K562 (cell line): ENCODE measurements around the gene SYVN1. TPM values are rescaled to one million over a fixed set of nuclear protein-coding genes. Genes with fewer than 3 reads are reported as not detected.

ENCODE experiments used
- ATAC-seq: fragments of 200-7000 bp; cut with Tn5 transposase; 3 replicates; pipeline ENCODE4 v1.9.1; 2020; ENCODE audit warnings: moderate library complexity
- BruUV-seq: library from RNA; stranded (reverse); fragments of 400-500 nt; replicated peaks from 2 replicates; lab custom pipeline; 2021; lab: Mats Ljungman, UMichigan
- CTCF ChIA-PET: fragments of 300-600 bp; formaldehyde crosslinking; extraction: SDS; loops from one replicate; lab custom pipeline; 2021; ENCODE audit warnings: low intra/inter-chr PET ratio; lab: Yijun Ruan, JAX
- POLR2A ChIA-PET: fragments of 300-600, 350-650 bp; sonication (Branson Sonifier 250); formaldehyde crosslinking; extraction: SDS; loops from one replicate; lab custom pipeline; 2021; ENCODE audit warnings: antibody characterized with exemption, inconsistent platforms; lab: Yijun Ruan, JAX
- DNase-seq, 4 experiments: peaks; one replicate each; pipeline versions ENCODE4 v3.0.0 to v3.0.0-alpha.2; 2011 to 2018; ENCODE audit warnings: low spot score in 3 of 4, mixed read lengths in 3 of 4; ENCODE audit errors: extremely low read depth in 1 of 4
- FAIRE-seq: peaks from 2 replicates; lab custom pipeline; 2011; peaks lifted over from hg19 to GRCh38; lab: Jason Lieb, UNC
- H2AFZ ChIP-seq: 2 replicates; pipeline ENCODE4 v1.6.0; 2011; ENCODE audit warnings: low read depth, low read length, control low read depth, inconsistent platforms
- H3K27ac ChIP-seq: fragments of 200-600 bp; 3 replicates; pipeline ENCODE4 v1.8.0; 2011; ENCODE audit warnings: low read depth, mild to moderate bottlenecking, control low read depth, inconsistent platforms, low read length, moderate library complexity, mixed read lengths; ENCODE audit errors: extremely low read depth
- H3K27me3 ChIP-seq, 2 experiments: fragments of 300-600 bp in 1 of 2; 2 replicates in 1 of 2; 3 replicates in 1 of 2; pipeline versions ENCODE4 v1.6.0 to v1.8.0; 2011; ENCODE audit warnings: inconsistent platforms in 2 of 2, low read length in 2 of 2, mild to moderate bottlenecking in 1 of 2, mixed read lengths in 1 of 2, moderate library complexity in 1 of 2; ENCODE audit not compliant: control insufficient read depth in 2 of 2, insufficient read depth in 2 of 2
- H3K36me3 ChIP-seq: fragments of 300-600 bp; 3 replicates; pipeline ENCODE4 v1.8.0; 2011; ENCODE audit warnings: mild to moderate bottlenecking, low read length, inconsistent platforms; ENCODE audit not compliant: control insufficient read depth, insufficient read depth
- H3K4me1 ChIP-seq, 2 experiments: fragments of 200-600 bp in 1 of 2; replicated peaks in 1 of 2; 2 replicates in 1 of 2; 3 replicates in 1 of 2; pipeline versions ENCODE4 v1.5.1 to v1.8.0; 2011; ENCODE audit warnings: inconsistent platforms in 2 of 2, low read length in 2 of 2, mild to moderate bottlenecking in 1 of 2, mixed read lengths in 1 of 2, moderate library complexity in 1 of 2; ENCODE audit not compliant: control insufficient read depth in 2 of 2, insufficient read depth in 2 of 2
- H3K4me2 ChIP-seq: 2 replicates; pipeline ENCODE4 v1.6.1; 2011; ENCODE audit warnings: low read length, control low read depth, inconsistent platforms, mixed read lengths; ENCODE audit not compliant: insufficient read depth
- H3K4me3 ChIP-seq: fragments of 200-600 bp; sonication (generic), shearing (Covaris generic); 2 replicates; pipeline ENCODE4 v1.5.1; 2016; ENCODE audit warnings: control low read depth, inconsistent platforms
- H3K79me2 ChIP-seq: fragments of 200-600 bp; 3 replicates; pipeline ENCODE4 v1.8.0; 2011; ENCODE audit warnings: low read length, inconsistent platforms; ENCODE audit not compliant: control insufficient read depth, insufficient read depth
- H3K9ac ChIP-seq, 2 experiments: 2 replicates each; pipeline versions ENCODE4 v1.6.0 to v1.6.1; 2011; ENCODE audit warnings: low read depth in 2 of 2, low read length in 2 of 2, control low read depth in 1 of 2, inconsistent platforms in 1 of 2, mild to moderate bottlenecking in 1 of 2, mixed read lengths in 1 of 2; ENCODE audit not compliant: insufficient read depth in 1 of 2
- H3K9me1 ChIP-seq: one replicate; pipeline ENCODE4 v1.6.0; 2011; ENCODE audit warnings: inconsistent platforms, mild to moderate bottlenecking, low read length, moderate library complexity; ENCODE audit not compliant: control insufficient read depth, insufficient read depth
- H3K9me3 ChIP-seq: replicated peaks from 2 replicates; pipeline ENCODE4 v1.5.1; 2011; ENCODE audit warnings: low read depth, low read length, inconsistent platforms; ENCODE audit not compliant: control insufficient read depth, insufficient read depth
- H4K20me1 ChIP-seq: replicated peaks from 2 replicates; pipeline ENCODE4 v1.6.1; 2011; ENCODE audit warnings: low read length, inconsistent platforms, mixed read lengths; ENCODE audit not compliant: control insufficient read depth, insufficient read depth
- BRF1 ChIP-seq: IDR thresholded peaks from 3 replicates; pipeline ENCODE4 v1.6.1; 2011; ENCODE audit warnings: borderline replicate concordance, mild to moderate bottlenecking; ENCODE audit not compliant: insufficient read length; ENCODE audit errors: extremely low read depth
- CBFB ChIP-seq: sonication (generic); formaldehyde crosslinking; IDR thresholded peaks from 2 replicates; pipeline ENCODE4 v1.4.0; 2020; ENCODE audit warnings: mild to moderate bottlenecking, missing genetic modification reagents
- CEBPG ChIP-seq, 3 experiments: fragments of 200-800 bp in 1 of 3; sonication (Bioruptor generic) in 1 of 3; sonication (generic) in 1 of 3; formaldehyde crosslinking in 1 of 3; IDR thresholded peaks in 2 of 3; conservative IDR thresholded peaks in 1 of 3; 2 replicates each; pipeline versions ENCODE4 v1.6.1 to v1.8.0; 2016 to 2022; ENCODE audit warnings: missing compliant biosample characterization in 2 of 3, missing genetic modification characterization in 2 of 3, mild to moderate bottlenecking in 1 of 3, missing genetic modification reagents in 1 of 3
- CTBP1 ChIP-seq: fragments of 450-650 bp; IDR thresholded peaks from 2 replicates; pipeline ENCODE4 v1.6.1; 2016; ENCODE audit warnings: borderline replicate concordance
- ELF1 ChIP-seq: fragments of 200-800 bp; sonication (Bioruptor generic); IDR thresholded peaks from 2 replicates; pipeline ENCODE4 v1.6.1; 2016; ENCODE audit warnings: missing genetic modification characterization, missing compliant biosample characterization
- HDAC1 ChIP-seq, 2 experiments: fragments of 450-650 bp; IDR thresholded peaks; 2 replicates each; pipeline ENCODE4 v1.6.1; 2016 to 2017; ENCODE audit warnings: inconsistent platforms in 1 of 2, mild to moderate bottlenecking in 1 of 2, moderate library complexity in 1 of 2
- HDAC6 ChIP-seq: IDR thresholded peaks from 2 replicates; pipeline ENCODE4 v1.6.1; 2012; ENCODE audit warnings: low read depth, mild to moderate bottlenecking, control low read depth, inconsistent platforms, low read length, moderate library complexity
- HNRNPUL1 ChIP-seq: fragments of 200-400 bp; formaldehyde crosslinking; IDR thresholded peaks from 2 replicates; pipeline ENCODE4 v1.6.1; 2017; ENCODE audit warnings: low read length
- LCOR ChIP-seq: sonication (generic); formaldehyde crosslinking; IDR thresholded peaks from 2 replicates; pipeline ENCODE4 v1.8.0; 2022; ENCODE audit warnings: mild to moderate bottlenecking, missing genetic modification reagents
- NCOA4 ChIP-seq: fragments of 450-650 bp; IDR thresholded peaks from 2 replicates; pipeline ENCODE4 v1.6.1; 2018; ENCODE audit warnings: mild to moderate bottlenecking; ENCODE audit not compliant: partially characterized antibody
- PTTG1 ChIP-seq: fragments of 450-650 bp; IDR thresholded peaks from 2 replicates; pipeline ENCODE4 v1.6.1; 2016; ENCODE audit warnings: low read depth, mild to moderate bottlenecking, missing genetic modification characterization, missing compliant biosample characterization
- SMAD1 ChIP-seq: fragments of 150-350 bp; IDR thresholded peaks from 2 replicates; pipeline ENCODE4 v1.6.1; 2014; ENCODE audit warnings: low read length, low read depth; ENCODE audit not compliant: partially characterized antibody
- TARDBP ChIP-seq: fragments of 450-650 bp; IDR thresholded peaks from 2 replicates; pipeline ENCODE4 v1.6.1; 2016
- TCF15 ChIP-seq: fragments of 250-450 bp; sonication (Bioruptor Pico); IDR thresholded peaks from 2 replicates; pipeline ENCODE4 v1.8.0; 2022; ENCODE audit warnings: moderate library complexity, mild to moderate bottlenecking, inconsistent platforms
- THRB ChIP-seq: fragments of 450-650 bp; formaldehyde crosslinking; conservative IDR thresholded peaks from 2 replicates; pipeline ENCODE4 v1.4.0; 2022; ENCODE audit warnings: mild to moderate bottlenecking, missing genetic modification characterization
- ZNF282 ChIP-seq: sonication (generic); formaldehyde crosslinking; IDR thresholded peaks from 2 replicates; pipeline ENCODE4 v1.8.1; 2023; ENCODE audit warnings: missing genetic modification reagents
- ZNF316 ChIP-seq: fragments of 450-650 bp; IDR thresholded peaks from 2 replicates; pipeline ENCODE4 v1.6.1; 2016
- ZNF707 ChIP-seq: fragments of 250-450 bp; sonication (Bioruptor Pico); conservative IDR thresholded peaks from 2 replicates; pipeline ENCODE4 v1.8.0; 2022; ENCODE audit warnings: inconsistent platforms, mild to moderate bottlenecking, moderate library complexity
- WGBS: fragments of 100-300 bp; shearing (Covaris generic); methylation state at CpG from one replicate; pipeline ENCODE4 v1.1.6; 2016; ENCODE audit warnings: low coverage, mixed read lengths; ENCODE audit not compliant: insufficient coverage; ENCODE audit errors: missing lambda C conversion rate; 5-methylcytosine and 5-hydroxymethylcytosine counted together
- in situ Hi-C: fragments of 300-500 bp; cut with MboI; formaldehyde crosslinking; loops from 4 replicates; pipeline ENCODE4 v1.15.0; 2018; ENCODE audit warnings: inconsistent platforms, mixed read lengths
- intact Hi-C: fragments of 100-400 bp; cut with micrococcal nuclease; formaldehyde crosslinking; loops from 2 replicates; pipeline ENCODE4 v1.14.2; 2022
- polyA plus RNA-seq, 8 experiments: library from polyadenylated mRNA; depleted of rRNA in 4 of 8; stranded (reverse) in 5 of 8; unstranded in 3 of 8; fragments of >200 nt; fragmentation: Nextera tagmentation in 2 of 8; fragmentation: Illumina TruSeq in 1 of 8; extraction: Ambion mirVana in 2 of 8; extraction: Trizol in 1 of 8; gene quantifications; 2 replicates each; pipeline versions ENCODE4 v1.2.1 to v1.2.3, GENCODE V29; 2011 to 2014; ENCODE audit warnings: inconsistent platforms in 1 of 8, missing spikeins in 1 of 8
- total RNA-seq, 7 experiments: library from RNA; depleted of rRNA in 6 of 7; stranded (reverse); fragments of >200 nt in 6 of 7; fragmentation: Illumina TruSeq in 2 of 7; extraction: Trizol in 2 of 7; gene quantifications; 2 replicates each; pipeline versions ENCODE4 v1.2.1 to v1.2.3, GENCODE V29; 2011 to 2021; ENCODE audit warnings: low replicate concordance in 1 of 7

SYVN1 gene
- total and polyA plus RNA-seq, 9 of the 15 experiments (the other 6 are each of a cell fraction or from before 2014, with no cell fraction given) = 0.41 to 47.4 (median 9.9) TPM

GRCh38 chr11:65133724-65134123 lies 595 bp downstream of the SYVN1 start (continued):
- TF ChIP-seq HDAC1 (IDR thresholded peaks at IDR 0.05) (no peak), SMAD1 (no peak), CEBPG (CRISPR knock-in tag; IDR thresholded peaks at IDR 0.05) (peak; percentile 18; the same call in 1 of the 2 replicates), CEBPG (tag; conservative IDR thresholded peaks at IDR 0.05 in 1 of 2, IDR thresholded peaks at IDR 0.05 in 1 of 2) (no peak), HDAC6 (no peak), TCF15 (CRISPR knock-in tag) (0 out of 2 replicates have a peak, but pooled peaks have one; percentile 56), NCOA4 (no peak), ZNF282 (CRISPR knock-in tag) (no peak), TARDBP (no peak)

- ChIA-PET POLR2A (interaction anchor here (0.6 to 8.4 kb wide), 6 partner anchors 13 to 136 kb away, joined by 3 to 182 read pairs (median 8); partner anchors contain the start of genes BATF2, FAU, MRPL49 and SPDYC), CTCF (no interaction called here)
- Histone ChIP-seq H4K20me1 (peaks cover 9% of the 10 kb centered on the region; the same call in 1 of the 2 replicates), H3K4me1 (peaks cover 21 to 49% of the 10 kb centered on the region in 2 experiments; a peak in 4 of 5 replicates), H3K9ac (peak overlapping the region; percentile 98 to 99), H3K9me3 (no peaks in the 10 kb centered on the region), H3K4me3 (peak overlapping the region; percentile 96), H3K27ac (peak overlapping the region; percentile 98), H3K4me2 (peak overlapping the region; percentile 98), H3K79me2 (peaks cover 41% of the 10 kb centered on the region), H3K27me3 (no peaks in the 10 kb centered on the region; a peak in 1 of 5 replicates), H3K36me3 (peaks cover 49% of the 10 kb centered on the region), H2AFZ (peak overlapping the region; percentile 7; the same call in 1 of the 2 replicates), H3K9me1 (peaks cover 4% of the 10 kb centered on the region)
- intact Hi-C loops (no loop called here), in situ Hi-C loops (no loop called here)
- 37% methylated on average over 17 of the region's 18 CpGs for WGBS
- ATAC-seq (peak; percentile 55), DNase-seq (peak; percentile 71 to 81 (median 78)), FAIRE-seq (peak; percentile 81)
- BruUV-seq = no TSS peak
- peak; percentile 17; the same call in 1 of the 2 replicates for TF ChIP-seq CTBP1
- no peak for TF ChIP-seq LCOR
- TF ChIP-seq HNRNPUL1 = no peak
- no peak for TF ChIP-seq ELF1
- TF ChIP-seq PTTG1 (tag) = no peak
- no peak for TF ChIP-seq THRB (CRISPR knock-in tag)
- TF ChIP-seq BRF1 = no peak
- TF ChIP-seq CBFB (CRISPR knock-in tag) = peak; percentile 26; the same call in 1 of the 2 replicates
- TF ChIP-seq ZNF316 = no peak
- TF ChIP-seq ZNF707 (CRISPR knock-in tag) = no peak
Observed at GRCh38 chr11:65132988-65133700, 1.2 kb downstream of the SYVN1 start.
